ENCODE results near the gene SOX15.
"Not testable (repeated sequence)": the region's sequence is repeated elsewhere in the genome, so short reads cannot be mapped to it uniquely, and the experiment has no call there.

Gene SOX15

GRCh38 chr17:7623661-7624060 is 33.8 kb upstream of the SOX15 start:
- Histone ChIP-seq H3K9ac (ENCODE audit: low read depth, low read length) (no peak overlapping the region), H3K4me3 (ENCODE audit: low read depth, low read length) (no peak overlapping the region), H3K4me1 (ENCODE audit: control insufficient read depth, insufficient read depth, low read length) (peaks cover 4% of the 10 kb centered on the region), H3K27me3 (ENCODE audit: control insufficient read depth, insufficient read depth, low read length) (no peaks in the 10 kb centered on the region), H3K9me3 (ENCODE audit: control insufficient read depth, insufficient read depth, low read length) (no peaks in the 10 kb centered on the region), H3K36me3 (ENCODE audit: control insufficient read depth, insufficient read depth, low read length) (peaks cover 6% of the 10 kb centered on the region)

GRCh38 chr17:7620835-7621234 is 30.9 kb upstream of the SOX15 start:
- peaks cover under 1% of the 10 kb centered on the region for H3K36me3 ChIP-seq (ENCODE audit: control insufficient read depth, insufficient read depth, low read length)
- H3K4me1 ChIP-seq (ENCODE audit: control insufficient read depth, insufficient read depth, low read length) = no peaks in the 10 kb centered on the region
- H3K4me3 ChIP-seq (ENCODE audit: low read depth, low read length) = no peak overlapping the region
- H3K27me3 ChIP-seq (ENCODE audit: control insufficient read depth, insufficient read depth, low read length) = no peaks in the 10 kb centered on the region
- no peak overlapping the region for H3K9ac ChIP-seq (ENCODE audit: low read depth, low read length)
- H3K9me3 ChIP-seq (ENCODE audit: control insufficient read depth, insufficient read depth, low read length) = no peaks in the 10 kb centered on the region

- peaks cover 2% of the 10 kb centered on the region for H3K4me1 ChIP-seq (ENCODE audit: control insufficient read depth, insufficient read depth, low read length)
- no peak overlapping the region for H3K9ac ChIP-seq (ENCODE audit: low read depth, low read length)
- H3K36me3 ChIP-seq (ENCODE audit: control insufficient read depth, insufficient read depth, low read length) = no peaks in the 10 kb centered on the region
- H3K27me3 ChIP-seq (ENCODE audit: control insufficient read depth, insufficient read depth, low read length) = no peaks in the 10 kb centered on the region
- no peak overlapping the region for H3K4me3 ChIP-seq (ENCODE audit: low read depth, low read length)
- H3K9me3 ChIP-seq (ENCODE audit: control insufficient read depth, insufficient read depth, low read length) = no peaks in the 10 kb centered on the region
These were observed 28.7 kb upstream of the SOX15 start for GRCh38 chr17:7618608-7619007.

- Histone ChIP-seq H3K9ac (ENCODE audit: low read depth, low read length) (no peak overlapping the region), H3K27me3 (ENCODE audit: control insufficient read depth, insufficient read depth, low read length) (no peaks in the 10 kb centered on the region), H3K9me3 (ENCODE audit: control insufficient read depth, insufficient read depth, low read length) (no peaks in the 10 kb centered on the region), H3K36me3 (ENCODE audit: control insufficient read depth, insufficient read depth, low read length) (peaks cover 4% of the 10 kb centered on the region), H3K4me3 (ENCODE audit: low read depth, low read length) (peak overlapping the region; percentile 60), H3K4me1 (ENCODE audit: control insufficient read depth, insufficient read depth, low read length) (peaks cover 4% of the 10 kb centered on the region)
These were observed 25.4 kb upstream of the SOX15 start for GRCh38 chr17:7615265-7615747.

GRCh38 chr17:7614425-7615264 is 24.8 kb upstream of the SOX15 start, which contains the start of gene FXR2:
Gene FXR2 (minus strand): TSS chr17:7614897. CDS start chr17:7614532, 365 bp downstream.
- Histone ChIP-seq H3K27me3 (ENCODE audit: control insufficient read depth, insufficient read depth, low read length) (no peaks in the 10 kb centered on the region), H3K9me3 (ENCODE audit: control insufficient read depth, insufficient read depth, low read length) (no peaks in the 10 kb centered on the region), H3K9ac (ENCODE audit: low read depth, low read length) (peak within 1 kb of the TSS; percentile 85), H3K4me1 (ENCODE audit: control insufficient read depth, insufficient read depth, low read length) (peaks cover 4% of the 10 kb centered on the region), H3K4me3 (ENCODE audit: low read depth, low read length) (peak within 1 kb of the TSS; percentile 69), H3K36me3 (ENCODE audit: control insufficient read depth, insufficient read depth, low read length) (peaks cover 5% of the 10 kb centered on the region)

GRCh38 chr17:7613769-7614424 is 24.0 kb upstream of the SOX15 start:
- peaks cover 4% of the 10 kb centered on the region for H3K4me1 ChIP-seq (ENCODE audit: control insufficient read depth, insufficient read depth, low read length)
- H3K9me3 ChIP-seq (ENCODE audit: control insufficient read depth, insufficient read depth, low read length) = no peaks in the 10 kb centered on the region
- peaks cover 5% of the 10 kb centered on the region for H3K36me3 ChIP-seq (ENCODE audit: control insufficient read depth, insufficient read depth, low read length)
- peak overlapping the region; percentile 69 for H3K4me3 ChIP-seq (ENCODE audit: low read depth, low read length)
- no peaks in the 10 kb centered on the region for H3K27me3 ChIP-seq (ENCODE audit: control insufficient read depth, insufficient read depth, low read length)
- H3K9ac ChIP-seq (ENCODE audit: low read depth, low read length) = peak overlapping the region; percentile 85

- Histone ChIP-seq H3K4me3 (ENCODE audit: low read depth, low read length) (no peak overlapping the region), H3K9ac (ENCODE audit: low read depth, low read length) (peak overlapping the region; percentile 49)
These were observed 22.4 kb upstream of the SOX15 start for GRCh38 chr17:7612294-7612640.

GRCh38 chr17:7611635-7612293 is 21.9 kb upstream of the SOX15 start:
- Histone ChIP-seq H3K27me3 (ENCODE audit: control insufficient read depth, insufficient read depth, low read length) (no peaks in the 10 kb centered on the region), H3K9me3 (ENCODE audit: control insufficient read depth, insufficient read depth, low read length) (no peaks in the 10 kb centered on the region), H3K9ac (ENCODE audit: low read depth, low read length) (peak overlapping the region; percentile 49), H3K36me3 (ENCODE audit: control insufficient read depth, insufficient read depth, low read length) (peaks cover 5% of the 10 kb centered on the region), H3K4me3 (ENCODE audit: low read depth, low read length) (no peak overlapping the region), H3K4me1 (ENCODE audit: control insufficient read depth, insufficient read depth, low read length) (peaks cover 4% of the 10 kb centered on the region)

More at GRCh38 chr17:7612294-7612640, 22.4 kb upstream of the SOX15 start:
- Histone ChIP-seq H3K36me3 (ENCODE audit: control insufficient read depth, insufficient read depth, low read length) (peaks cover 5% of the 10 kb centered on the region), H3K27me3 (ENCODE audit: control insufficient read depth, insufficient read depth, low read length) (no peaks in the 10 kb centered on the region), H3K9me3 (ENCODE audit: control insufficient read depth, insufficient read depth, low read length) (no peaks in the 10 kb centered on the region), H3K4me1 (ENCODE audit: control insufficient read depth, insufficient read depth, low read length) (peaks cover 4% of the 10 kb centered on the region)

- no peaks in the 10 kb centered on the region for H3K9me3 ChIP-seq (ENCODE audit: control insufficient read depth, insufficient read depth, low read length)
- no peak overlapping the region for H3K4me3 ChIP-seq (ENCODE audit: low read depth, low read length)
- H3K27me3 ChIP-seq (ENCODE audit: control insufficient read depth, insufficient read depth, low read length) = no peaks in the 10 kb centered on the region
- H3K9ac ChIP-seq (ENCODE audit: low read depth, low read length) = no peak overlapping the region
- H3K36me3 ChIP-seq (ENCODE audit: control insufficient read depth, insufficient read depth, low read length) = peaks cover 7% of the 10 kb centered on the region
- peaks cover 4% of the 10 kb centered on the region for H3K4me1 ChIP-seq (ENCODE audit: control insufficient read depth, insufficient read depth, low read length)
These were observed 20.7 kb upstream of the SOX15 start for GRCh38 chr17:7610641-7611040.

GRCh38 chr17:7606280-7606679 is 16.4 kb upstream of the SOX15 start:
- H3K9me3 ChIP-seq (ENCODE audit: control insufficient read depth, insufficient read depth, low read length) = no peaks in the 10 kb centered on the region
- H3K27me3 ChIP-seq (ENCODE audit: control insufficient read depth, insufficient read depth, low read length) = no peaks in the 10 kb centered on the region
- peaks cover 26% of the 10 kb centered on the region for H3K36me3 ChIP-seq (ENCODE audit: control insufficient read depth, insufficient read depth, low read length)
- H3K4me3 ChIP-seq (ENCODE audit: low read depth, low read length) = no peak overlapping the region
- H3K4me1 ChIP-seq (ENCODE audit: control insufficient read depth, insufficient read depth, low read length) = no peaks in the 10 kb centered on the region
- no peak overlapping the region for H3K9ac ChIP-seq (ENCODE audit: low read depth, low read length)

GRCh38 chr17:7597561-7597960 is 7.7 kb upstream of the SOX15 start:
- H3K27me3 ChIP-seq (ENCODE audit: control insufficient read depth, insufficient read depth, low read length); H3K4me3 ChIP-seq (ENCODE audit: low read depth, low read length); H3K4me1 ChIP-seq (ENCODE audit: control insufficient read depth, insufficient read depth, low read length); H3K9ac ChIP-seq (ENCODE audit: low read depth, low read length); H3K9me3 ChIP-seq (ENCODE audit: control insufficient read depth, insufficient read depth, low read length): not testable (repeated sequence)
- H3K36me3 ChIP-seq (ENCODE audit: control insufficient read depth, insufficient read depth, low read length) = peaks cover 36% of the 10 kb centered on the region
